Measurements from ENCODE around the gene GAP43.

- no peak for TF ChIP-seq CTCF (conservative IDR thresholded peaks at IDR 0.05; ENCODE audit: low read length)
- no peak for TF ChIP-seq EZH2phosphoT487 (IDR thresholded peaks at IDR 0.05; ENCODE audit: borderline replicate concordance)
Observed at GRCh38 chr3:115667738-115668065, 44.4 kb downstream of the GAP43 start.

All from Loucy (cell line).